ENCODE data around the gene GMEB1.
"Not testable (repeated sequence)": the region's sequence is repeated elsewhere in the genome, so short reads cannot be mapped to it uniquely, and the experiment has no call there.

Gene GMEB1

GRCh38 chr1:28668191-28668955, at the start of gene GMEB1:
Gene GMEB1, plus strand, starts transcription at chr1:28668784. Its CDS starts 14,829 bp downstream, at chr1:28683613.
- peak; percentile 91 for DNase-seq

GRCh38 chr1:28631713-28632112, 36.9 kb upstream of the GMEB1 start:
- DNase-seq: no peak

GRCh38 chr1:28632560-28632959, 36.0 kb upstream of the GMEB1 start:
- no peak for DNase-seq

- no peak for DNase-seq
Observed at GRCh38 chr1:28640766-28641165, 27.8 kb upstream of the GMEB1 start.

- DNase-seq: peak; percentile 21
Observed at GRCh38 chr1:28642056-28642846, 26.3 kb upstream of the GMEB1 start.

GRCh38 chr1:28642847-28643635, 25.5 kb upstream of the GMEB1 start, which contains the start of gene TAF12:
Gene TAF12, minus strand, starts transcription at chr1:28643067. Its CDS starts 20,986 bp downstream, at chr1:28622081.
- peak; percentile 96 for DNase-seq

GRCh38 chr1:28644494-28644893, 24.1 kb upstream of the GMEB1 start:
- no peak for DNase-seq

GRCh38 chr1:28645406-28645805, 23.2 kb upstream of the GMEB1 start:
- not testable (repeated sequence) for DNase-seq

- no peak for DNase-seq
Observed at GRCh38 chr1:28646040-28646439, 22.5 kb upstream of the GMEB1 start.

- peak; percentile 96 for DNase-seq
Observed at GRCh38 chr1:28648008-28648473, 20.5 kb upstream of the GMEB1 start.

GRCh38 chr1:28648474-28649198, 19.9 kb upstream of the GMEB1 start, which contains the start of gene RNU11:
Gene RNU11, plus strand, starts transcription at chr1:28648600.
- DNase-seq: peak; percentile 99

- not testable (repeated sequence) for DNase-seq
Observed at GRCh38 chr1:28653063-28653462, 15.5 kb upstream of the GMEB1 start.

- peak; percentile 40 for DNase-seq
Observed at GRCh38 chr1:28653870-28654269, 14.7 kb upstream of the GMEB1 start.

- DNase-seq: not testable (repeated sequence)
Observed at GRCh38 chr1:28655448-28656311, 12.9 kb upstream of the GMEB1 start.

GRCh38 chr1:28656335-28656734, 12.2 kb upstream of the GMEB1 start:
- DNase-seq: no peak

GRCh38 chr1:28663871-28664470, 4.6 kb upstream of the GMEB1 start:
- DNase-seq: no peak

GRCh38 chr1:28666806-28667205, 1.8 kb upstream of the GMEB1 start:
- DNase-seq: no peak

- peak; percentile 58 for DNase-seq
Observed at GRCh38 chr1:28668956-28669723, 556 bp downstream of the GMEB1 start.

- DNase-seq: no peak
Observed at GRCh38 chr1:28671254-28671780, 2.7 kb downstream of the GMEB1 start.

GRCh38 chr1:28672971-28673370, 4.4 kb downstream of the GMEB1 start:
- DNase-seq: not testable (repeated sequence)
